Effector memory CD8-positive, alpha-beta T cell (primary cell): ENCODE data around the gene LSM3.
A peak's percentile ranks its signal among the peaks of the same experiment; 100 is the strongest.
"Not testable (repeated sequence)": the region's sequence is repeated elsewhere in the genome, so short reads cannot be mapped to it uniquely, and the experiment has no call there.

Source experiments
- ATAC-seq: fragments of 150-1000 bp; cut with Tn5 transposase; replicated peaks from 2 replicates; pipeline ENCODE4 v1.10.0; 2021; ENCODE audit warnings: mild to moderate bottlenecking, moderate library complexity
- DNase-seq, 3 experiments: peaks; one replicate each; pipeline ENCODE4 v3.0.0; 2021
- H3K27ac Mint-ChIP-seq, 2 donors: one replicate each; pipeline ENCODE4 v1.8.0; 2022; ENCODE audit warnings: mild to moderate bottlenecking in 2 of 2, mixed read lengths in 2 of 2, moderate library complexity in 2 of 2
- H3K27me3 Mint-ChIP-seq, 2 donors: one replicate each; pipeline ENCODE4 v1.8.0; 2022; ENCODE audit warnings: mixed read lengths in 2 of 2
- H3K36me3 Mint-ChIP-seq: one replicate; pipeline ENCODE4 v1.8.0; 2022; ENCODE audit warnings: mild to moderate bottlenecking, moderate library complexity, mixed read lengths; ENCODE audit not compliant: insufficient read depth
- H3K4me1 Mint-ChIP-seq, 2 donors: one replicate each; pipeline ENCODE4 v1.8.0; 2022; ENCODE audit warnings: low read depth in 2 of 2, mixed read lengths in 2 of 2
- H3K4me3 Mint-ChIP-seq, 2 donors: one replicate each; pipeline ENCODE4 v1.8.0; 2022; ENCODE audit warnings: mild to moderate bottlenecking in 2 of 2, mixed read lengths in 2 of 2, moderate library complexity in 2 of 2
- H3K9me3 Mint-ChIP-seq, 2 donors: one replicate each; pipeline ENCODE4 v1.8.0; 2022; ENCODE audit warnings: mixed read lengths in 2 of 2

Gene LSM3

DNA sequence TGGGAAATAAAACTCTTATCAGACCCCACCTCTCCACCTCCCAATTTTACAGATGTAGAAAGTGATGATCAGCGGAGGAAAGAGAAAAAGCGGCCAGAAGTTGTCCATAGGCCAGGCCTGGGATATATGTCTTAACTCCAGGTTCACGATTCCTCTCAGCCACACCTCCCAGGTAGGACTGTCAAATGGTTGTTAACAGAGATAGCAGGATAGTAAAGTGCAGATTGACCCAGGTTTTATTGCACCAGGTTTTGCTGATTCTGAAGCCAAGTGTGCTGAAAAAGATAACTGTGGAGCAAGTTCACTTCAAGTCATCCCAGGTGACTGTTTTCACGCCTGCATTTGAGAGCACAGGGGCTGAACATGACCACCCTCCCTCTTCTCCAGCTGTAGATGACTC is 36.1 kb downstream of the LSM3 start:
- H3K27ac Mint-ChIP-seq, result no peak overlapping the region
- no peaks in the 10 kb centered on the region for H3K9me3 Mint-ChIP-seq
- no peak for ATAC-seq
- H3K36me3 Mint-ChIP-seq, result no peaks in the 10 kb centered on the region
- DNase-seq, result no peak
- no peak overlapping the region for H3K4me3 Mint-ChIP-seq
- H3K27me3 Mint-ChIP-seq, result peaks cover 0 to 9% of the 10 kb centered on the region in 2 donors
- H3K4me1 Mint-ChIP-seq, result no peaks in the 10 kb centered on the region

DNA sequence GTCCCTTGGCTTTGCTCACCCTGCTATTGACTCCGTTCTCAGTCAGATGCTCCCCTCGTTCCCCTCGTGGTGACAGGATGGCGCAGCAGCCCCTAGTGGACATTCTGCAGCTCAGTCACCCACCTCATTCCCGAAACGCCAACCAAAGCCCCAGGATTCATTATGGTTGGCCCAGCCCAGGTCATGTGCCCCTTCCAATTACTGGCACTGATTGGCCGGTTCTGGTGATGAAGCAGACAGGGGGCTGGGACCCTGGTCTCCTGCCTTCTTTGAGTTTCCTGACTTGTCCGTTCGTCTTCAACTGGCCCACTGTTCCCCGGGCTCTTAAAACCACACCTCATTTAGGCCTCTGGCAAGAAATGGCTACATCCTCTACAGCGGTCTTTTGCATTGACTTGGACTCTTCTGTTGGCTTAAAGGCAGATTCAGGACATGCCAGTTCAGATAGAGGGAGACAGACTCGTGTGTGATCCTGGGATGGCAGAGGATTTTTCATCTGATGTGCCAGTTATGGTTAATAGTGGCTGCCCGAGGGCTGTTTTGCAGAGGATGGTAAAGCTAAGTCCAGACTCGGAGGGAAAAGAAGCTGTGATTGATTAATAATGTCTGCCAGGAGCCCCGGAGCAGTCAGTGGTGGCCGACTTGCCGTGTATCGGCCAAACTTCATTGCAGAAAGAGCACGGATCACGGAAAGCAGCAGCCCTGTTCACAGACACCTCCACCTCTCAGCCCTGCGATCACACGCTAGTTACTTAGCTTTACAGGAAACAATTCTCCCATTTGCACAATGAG is 37.8 kb downstream of the LSM3 start:
- H3K27ac Mint-ChIP-seq, result no peak overlapping the region
- H3K9me3 Mint-ChIP-seq, result peaks cover 0 to under 1% of the 10 kb centered on the region in 2 donors
- no peaks in the 10 kb centered on the region for H3K36me3 Mint-ChIP-seq
- DNase-seq, result no peak
- no peaks in the 10 kb centered on the region for H3K4me1 Mint-ChIP-seq
- ATAC-seq, result peak; percentile 58
- H3K4me3 Mint-ChIP-seq, result peak overlapping the region in 1 of 2 donors; percentile 43
- H3K27me3 Mint-ChIP-seq, result peaks cover under 1 to 6% of the 10 kb centered on the region in 2 donors

GRCh38 chr3:14218355-14218754 is 39.7 kb downstream of the LSM3 start:
- Mint-ChIP-seq H3K27me3 (peaks cover 17 to 19% of the 10 kb centered on the region in 2 donors), H3K4me3 (no peak overlapping the region), H3K36me3 (no peaks in the 10 kb centered on the region), H3K27ac (no peak overlapping the region), H3K9me3 (peaks cover 0 to 5% of the 10 kb centered on the region in 2 donors), H3K4me1 (no peaks in the 10 kb centered on the region)
- ATAC-seq (no peak), DNase-seq (no peak)

GRCh38 chr3:14220933-14221332 is 42.3 kb downstream of the LSM3 start:
- Mint-ChIP-seq H3K4me1 (no peaks in the 10 kb centered on the region), H3K36me3 (no peaks in the 10 kb centered on the region), H3K4me3 (no peak overlapping the region), H3K27ac (no peak overlapping the region), H3K27me3 (peaks cover 38 to 40% of the 10 kb centered on the region in 2 donors), H3K9me3 (peaks cover 0 to 5% of the 10 kb centered on the region in 2 donors)
- DNase-seq (no peak), ATAC-seq (no peak)

- DNase-seq, result no peak
Measured at GRCh38 chr3:14221902-14222301, 43.3 kb downstream of the LSM3 start.

DNA sequence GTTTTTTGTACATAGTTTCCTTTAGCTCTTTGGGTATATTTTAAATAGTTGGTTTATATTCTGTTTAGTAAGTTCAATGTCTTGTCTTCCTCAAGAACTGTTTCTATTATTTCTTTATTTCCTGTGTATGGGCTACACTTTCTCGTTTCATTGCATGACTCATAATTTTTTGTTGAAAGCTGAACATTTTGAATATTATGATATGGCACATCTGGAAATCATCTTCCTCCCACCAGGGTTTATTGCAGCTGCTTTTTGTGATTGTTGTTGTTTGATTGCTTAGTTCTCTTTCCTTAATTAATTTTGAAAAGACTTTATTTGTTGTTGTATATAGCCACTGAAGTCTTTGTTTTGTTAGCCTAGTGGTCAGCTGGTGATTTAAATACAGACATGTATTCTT is 43.8 kb downstream of the LSM3 start:
- H3K36me3 Mint-ChIP-seq, result no peaks in the 10 kb centered on the region
- no peak overlapping the region for H3K4me3 Mint-ChIP-seq
- no peak overlapping the region for H3K27ac Mint-ChIP-seq
- H3K9me3 Mint-ChIP-seq, result peaks cover 0 to 5% of the 10 kb centered on the region in 2 donors
- no peaks in the 10 kb centered on the region for H3K4me1 Mint-ChIP-seq
- no peak for ATAC-seq
- no peak for DNase-seq
- peaks cover 48 to 55% of the 10 kb centered on the region in 2 donors for H3K27me3 Mint-ChIP-seq

More at GRCh38 chr3:14221902-14222301, 43.3 kb downstream of the LSM3 start:
- no peak for ATAC-seq
- no peak overlapping the region for H3K4me3 Mint-ChIP-seq
- H3K4me1 Mint-ChIP-seq, result no peaks in the 10 kb centered on the region
- no peak overlapping the region for H3K27ac Mint-ChIP-seq
- peaks cover 48 to 49% of the 10 kb centered on the region in 2 donors for H3K27me3 Mint-ChIP-seq
- H3K36me3 Mint-ChIP-seq, result no peaks in the 10 kb centered on the region
- H3K9me3 Mint-ChIP-seq, result peaks cover 0 to 5% of the 10 kb centered on the region in 2 donors

- no peak for ATAC-seq
- peaks cover 51 to 61% of the 10 kb centered on the region in 2 donors for H3K27me3 Mint-ChIP-seq
Measured at GRCh38 chr3:14222900-14223594, 44.4 kb downstream of the LSM3 start.

DNA sequence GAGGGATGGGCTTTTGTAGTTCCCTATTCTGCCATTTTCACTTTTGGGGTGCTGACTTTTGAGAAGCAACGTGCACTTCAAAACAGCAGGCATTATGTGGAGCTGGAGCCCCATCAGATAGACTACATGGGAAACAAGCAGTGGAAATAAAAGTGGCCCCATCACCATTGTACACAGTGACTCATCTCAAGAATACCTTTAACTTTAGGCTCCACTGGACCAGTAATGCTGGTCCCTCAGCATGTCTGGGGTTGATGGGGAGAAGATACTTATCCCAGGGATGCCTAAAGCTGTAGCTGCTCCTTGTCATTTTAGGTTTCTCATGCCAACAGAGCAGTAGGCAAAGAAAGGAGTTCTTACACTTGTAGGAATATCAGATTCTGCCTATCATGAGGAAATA is 45.0 kb downstream of the LSM3 start:
- no peaks in the 10 kb centered on the region for H3K36me3 Mint-ChIP-seq
- no peak for DNase-seq
- H3K9me3 Mint-ChIP-seq, result peaks cover 0 to 5% of the 10 kb centered on the region in 2 donors
- H3K27me3 Mint-ChIP-seq, result peaks cover 57 to 64% of the 10 kb centered on the region in 2 donors
- no peaks in the 10 kb centered on the region for H3K4me1 Mint-ChIP-seq
- no peak for ATAC-seq
- H3K27ac Mint-ChIP-seq, result no peak overlapping the region
- H3K4me3 Mint-ChIP-seq, result no peak overlapping the region

More at GRCh38 chr3:14222900-14223594, 44.4 kb downstream of the LSM3 start:
- DNase-seq, result no peak
- no peak overlapping the region for H3K27ac Mint-ChIP-seq
- H3K36me3 Mint-ChIP-seq, result no peaks in the 10 kb centered on the region
- H3K4me3 Mint-ChIP-seq, result no peak overlapping the region
- H3K9me3 Mint-ChIP-seq, result peaks cover 0 to 5% of the 10 kb centered on the region in 2 donors
- H3K4me1 Mint-ChIP-seq, result no peaks in the 10 kb centered on the region

- H3K9me3 Mint-ChIP-seq, result peaks cover 0 to 5% of the 10 kb centered on the region in 2 donors
- DNase-seq (no peak), ATAC-seq (no peak)
- no peaks in the 10 kb centered on the region for H3K4me1 Mint-ChIP-seq
- no peak overlapping the region for H3K27ac Mint-ChIP-seq
- no peak overlapping the region for H3K4me3 Mint-ChIP-seq
- no peaks in the 10 kb centered on the region for H3K36me3 Mint-ChIP-seq
- H3K27me3 Mint-ChIP-seq, result peaks cover 59 to 64% of the 10 kb centered on the region in 2 donors
Measured at GRCh38 chr3:14224895-14225294, 46.3 kb downstream of the LSM3 start.

DNA sequence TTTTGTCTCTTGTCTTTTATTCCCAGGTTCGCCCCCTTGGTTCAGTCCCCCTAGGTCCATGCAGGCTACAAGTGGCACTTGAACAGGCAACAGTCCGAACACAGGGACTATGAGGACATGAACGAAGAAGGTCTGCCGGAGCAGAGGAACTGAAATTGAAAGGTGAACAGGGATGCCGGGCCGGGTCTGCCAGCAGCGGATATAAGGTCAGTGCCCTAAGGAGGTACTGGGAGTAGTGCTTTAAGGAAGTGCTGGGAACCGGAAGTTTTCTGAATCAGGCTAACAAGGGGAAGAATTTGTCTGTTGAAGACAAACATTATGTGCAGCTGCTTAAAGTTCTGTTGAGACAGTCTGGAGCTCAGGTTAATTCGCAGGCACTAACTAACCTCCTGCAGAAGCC is 46.8 kb downstream of the LSM3 start:
- H3K4me3 Mint-ChIP-seq, result no peak overlapping the region
- H3K27me3 Mint-ChIP-seq, result peaks cover 61 to 70% of the 10 kb centered on the region in 2 donors
- no peak overlapping the region for H3K27ac Mint-ChIP-seq
- no peak for ATAC-seq
- no peaks in the 10 kb centered on the region for H3K4me1 Mint-ChIP-seq
- H3K36me3 Mint-ChIP-seq, result no peaks in the 10 kb centered on the region
- DNase-seq, result no peak
- H3K9me3 Mint-ChIP-seq, result peaks cover 0 to 5% of the 10 kb centered on the region in 2 donors

DNA sequence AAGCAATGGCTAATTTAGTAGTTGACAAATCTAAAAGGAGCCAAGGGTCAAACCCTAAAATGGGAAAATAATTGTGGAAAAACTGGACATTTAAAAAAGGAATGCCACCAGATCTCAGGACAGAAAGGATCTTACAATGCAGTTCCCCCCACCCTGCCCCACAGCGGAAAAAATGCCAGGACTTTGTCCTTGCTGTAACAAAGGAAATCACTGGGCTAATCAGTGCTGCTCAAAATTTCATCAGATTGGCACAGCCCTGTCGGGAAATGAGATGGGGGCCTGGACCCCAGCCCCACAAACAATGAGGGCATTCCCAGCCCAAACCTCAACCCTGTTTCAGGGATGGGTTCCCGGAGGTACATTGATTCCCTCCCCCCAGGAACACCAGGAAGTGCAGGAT is 47.7 kb downstream of the LSM3 start:
- DNase-seq, H3K4me1 Mint-ChIP-seq, H3K4me3 Mint-ChIP-seq, H3K36me3 Mint-ChIP-seq, H3K9me3 Mint-ChIP-seq, H3K27ac Mint-ChIP-seq, ATAC-seq: not testable (repeated sequence)
- H3K27me3 Mint-ChIP-seq, result peaks cover 70 to 79% of the 10 kb centered on the region in 2 donors

GRCh38 chr3:14227856-14228255 is 49.2 kb downstream of the LSM3 start:
- DNase-seq (no peak), ATAC-seq (no peak)
- Mint-ChIP-seq H3K4me1 (peaks cover 3 to 6% of the 10 kb centered on the region in 2 donors), H3K36me3 (no peaks in the 10 kb centered on the region), H3K9me3 (no peaks in the 10 kb centered on the region), H3K27ac (no peak overlapping the region), H3K27me3 (peaks cover 73 to 79% of the 10 kb centered on the region in 2 donors), H3K4me3 (no peak overlapping the region)

DNA sequence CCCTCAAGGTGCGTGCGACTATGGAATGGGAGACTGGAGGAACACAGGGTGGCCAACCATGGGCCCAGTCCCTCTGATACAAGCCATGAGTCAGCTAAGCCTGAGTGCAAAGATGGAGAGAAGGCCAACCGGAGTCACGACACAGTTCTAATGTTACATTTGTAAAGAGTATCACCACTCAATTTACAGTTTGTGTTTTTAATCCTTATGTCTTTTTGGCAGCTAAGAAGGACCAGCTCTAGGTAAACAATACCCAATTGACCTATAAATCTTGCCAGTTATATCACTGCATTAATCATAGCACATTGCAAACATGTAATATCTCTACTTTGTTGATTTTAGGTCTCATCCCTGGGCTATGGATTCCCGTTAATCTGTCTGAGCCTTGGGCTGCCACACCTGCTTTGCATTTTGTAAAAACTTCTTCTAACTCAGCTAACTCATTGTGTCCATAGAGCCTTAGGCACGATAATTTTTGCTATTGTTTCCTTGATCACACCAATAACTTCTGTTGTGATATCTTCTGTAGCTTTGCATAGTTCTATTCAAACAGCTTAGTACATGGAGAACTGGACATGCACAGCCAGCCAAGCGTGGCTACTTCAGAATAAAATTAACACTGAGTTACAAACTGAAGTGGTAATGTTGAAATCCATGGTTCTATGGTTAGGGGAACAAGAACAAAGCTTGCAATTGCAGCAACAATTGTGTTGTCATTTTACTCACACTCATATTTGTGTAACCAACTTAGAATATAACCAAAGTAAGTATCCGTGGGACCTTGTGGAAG is 50.3 kb downstream of the LSM3 start:
- H3K4me3 Mint-ChIP-seq, result no peak overlapping the region
- no peak overlapping the region for H3K27ac Mint-ChIP-seq
- ATAC-seq (no peak), DNase-seq (no peak)
- H3K9me3 Mint-ChIP-seq, result peaks cover 0 to 2% of the 10 kb centered on the region in 2 donors
- no peaks in the 10 kb centered on the region for H3K36me3 Mint-ChIP-seq
- peaks cover 4 to 6% of the 10 kb centered on the region in 2 donors for H3K4me1 Mint-ChIP-seq
- H3K27me3 Mint-ChIP-seq, result peaks cover 77 to 81% of the 10 kb centered on the region in 2 donors
